Measurements from ENCODE around the gene GJD4.
A peak's percentile ranks its signal among the peaks of the same experiment; 100 is the strongest.

The GJD4 gene

DNA sequence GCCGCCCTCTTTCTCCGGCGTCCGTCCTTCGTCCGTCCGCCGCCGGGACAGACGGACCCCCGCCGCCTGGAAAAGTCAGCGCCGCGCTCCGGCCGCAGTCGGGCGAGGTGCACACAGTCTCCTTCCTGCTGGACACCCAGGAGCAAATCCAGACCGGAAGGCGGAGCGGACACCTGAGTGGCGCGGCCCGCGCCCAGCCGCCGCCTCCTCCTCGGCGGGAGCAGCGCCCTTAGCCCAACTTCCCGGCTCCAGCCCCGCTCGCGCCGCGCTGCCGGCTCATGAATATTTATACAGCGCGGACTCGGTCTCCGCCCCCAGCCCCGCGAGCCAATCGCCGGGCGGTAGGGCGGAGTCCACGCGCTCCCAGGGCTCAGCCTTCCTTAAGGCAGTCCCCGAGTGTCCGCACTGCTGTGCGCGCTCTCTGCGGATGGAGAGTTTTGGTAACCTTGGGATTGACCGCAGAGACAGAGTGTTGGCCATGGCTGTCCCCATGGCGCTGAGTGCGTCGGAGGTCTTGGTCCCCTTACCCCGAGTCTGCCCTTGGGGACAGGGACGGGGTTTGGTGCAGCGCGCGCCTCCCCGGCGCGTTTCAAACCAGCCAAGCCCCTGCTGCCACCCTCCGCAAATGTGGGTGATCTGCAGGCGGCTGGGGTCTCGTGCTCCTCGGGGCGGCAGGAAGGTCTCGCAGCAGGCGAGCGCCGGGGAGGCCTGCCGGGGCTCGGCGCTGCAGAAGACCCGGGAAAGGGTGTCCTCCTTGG is 37.1 kb downstream of the GJD4 start, which contains the start of gene FZD8:
TSS of gene FZD8 (minus strand) at position 262 of the 758 bp plus-strand sequence. CDS start 867 bp downstream, outside the sequence.
- H3K9ac ChIP-seq (ENCODE audit: low read depth, low read length), result peak within 1 kb of the TSS; percentile 80
- peaks cover 7% of the 10 kb centered on the region for H3K4me1 ChIP-seq (ENCODE audit: insufficient read depth, low read length)
- no peaks in the 10 kb centered on the region for H3K9me3 ChIP-seq (ENCODE audit: control insufficient read depth, insufficient read depth, low read length)
- no peaks in the 10 kb centered on the region for H3K36me3 ChIP-seq (ENCODE audit: insufficient read depth, low read length)

DNA sequence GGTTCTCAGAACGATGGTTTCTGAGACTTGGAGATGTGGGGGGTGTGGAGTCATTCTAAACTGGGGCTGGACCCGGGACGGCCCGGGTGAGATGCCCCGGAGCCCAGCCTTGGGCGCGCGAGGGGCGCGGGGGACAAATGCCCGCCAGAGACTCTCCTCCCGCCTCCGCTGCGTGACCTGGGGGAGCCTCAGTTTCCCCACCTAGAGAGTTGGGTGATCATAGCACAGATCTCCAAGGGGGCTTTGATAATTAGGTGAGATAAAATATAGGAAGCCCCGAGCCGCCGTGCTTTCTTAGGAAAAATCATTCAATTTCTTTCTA is 37.6 kb downstream of the GJD4 start:
- peaks cover 7% of the 10 kb centered on the region for H3K4me1 ChIP-seq (ENCODE audit: insufficient read depth, low read length)
- H3K9me3 ChIP-seq (ENCODE audit: control insufficient read depth, insufficient read depth, low read length), result no peaks in the 10 kb centered on the region
- peak overlapping the region; percentile 80 for H3K9ac ChIP-seq (ENCODE audit: low read depth, low read length)
- no peaks in the 10 kb centered on the region for H3K36me3 ChIP-seq (ENCODE audit: insufficient read depth, low read length)

- Histone ChIP-seq H3K36me3 (ENCODE audit: insufficient read depth, low read length) (no peaks in the 10 kb centered on the region), H3K4me1 (ENCODE audit: insufficient read depth, low read length) (0 out of 2 replicates have a peak, but pooled peaks cover under 1% of the 10 kb centered on the region), H3K9ac (ENCODE audit: low read depth, low read length) (peak overlapping the region; percentile 80), H3K9me3 (ENCODE audit: control insufficient read depth, insufficient read depth, low read length) (no peaks in the 10 kb centered on the region)
These were observed 38.3 kb downstream of the GJD4 start for GRCh38 chr10:35643151-35644049.

- Histone ChIP-seq H3K9ac (ENCODE audit: low read depth, low read length) (peak overlapping the region; percentile 80; the same call in 1 of the 2 replicates), H3K9me3 (ENCODE audit: control insufficient read depth, insufficient read depth, low read length) (no peaks in the 10 kb centered on the region), H3K36me3 (ENCODE audit: insufficient read depth, low read length) (no peaks in the 10 kb centered on the region), H3K4me1 (ENCODE audit: insufficient read depth, low read length) (no peaks in the 10 kb centered on the region)
These were observed 39.2 kb downstream of the GJD4 start for GRCh38 chr10:35644050-35644950.

- Histone ChIP-seq H3K9ac (ENCODE audit: low read depth, low read length) (no peak overlapping the region), H3K36me3 (ENCODE audit: insufficient read depth, low read length) (no peaks in the 10 kb centered on the region), H3K4me1 (ENCODE audit: insufficient read depth, low read length) (no peaks in the 10 kb centered on the region), H3K9me3 (ENCODE audit: control insufficient read depth, insufficient read depth, low read length) (no peaks in the 10 kb centered on the region)
These were observed 45.8 kb downstream of the GJD4 start for GRCh38 chr10:35650894-35651293.

- H3K9me3 ChIP-seq (ENCODE audit: control insufficient read depth, insufficient read depth, low read length), result no peaks in the 10 kb centered on the region
- no peaks in the 10 kb centered on the region for H3K36me3 ChIP-seq (ENCODE audit: insufficient read depth, low read length)
- H3K9ac ChIP-seq (ENCODE audit: low read depth, low read length), result no peak overlapping the region
- H3K4me1 ChIP-seq (ENCODE audit: insufficient read depth, low read length), result no peaks in the 10 kb centered on the region
These were observed 47.7 kb downstream of the GJD4 start for GRCh38 chr10:35652824-35653223.

DNA sequence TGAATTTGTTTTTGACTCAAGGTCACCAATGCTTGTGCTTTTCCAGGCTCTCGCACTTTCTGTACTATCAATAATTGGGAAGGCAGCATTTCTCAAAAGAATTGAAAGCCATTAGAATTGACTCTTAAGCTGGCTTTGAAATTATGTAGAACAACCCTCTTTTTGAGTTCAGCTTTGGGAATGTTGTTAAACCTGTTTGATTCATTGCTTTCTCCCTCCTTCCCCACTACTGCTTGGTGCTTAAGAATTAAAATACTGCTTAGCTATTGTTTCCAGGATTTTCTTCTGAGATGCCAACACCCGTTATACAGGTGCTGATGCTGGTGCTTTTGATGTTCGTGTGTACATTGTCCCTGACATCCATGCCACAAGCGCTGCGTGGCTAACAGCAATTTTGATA is 52.5 kb downstream of the GJD4 start:
- Histone ChIP-seq H3K36me3 (ENCODE audit: insufficient read depth, low read length) (no peaks in the 10 kb centered on the region), H3K9me3 (ENCODE audit: control insufficient read depth, insufficient read depth, low read length) (peaks cover 3% of the 10 kb centered on the region; the same call in 1 of the 2 replicates), H3K4me1 (ENCODE audit: insufficient read depth, low read length) (no peaks in the 10 kb centered on the region), H3K9ac (ENCODE audit: low read depth, low read length) (no peak overlapping the region)
